HepG2 (cell line): ENCODE data around the gene MTA3. TPM values are rescaled to one million over a fixed set of nuclear protein-coding genes. Genes with fewer than 3 reads are reported as not detected.

Source experiments
- AGO2 ChIP-seq: fragments of 200-400 bp; formaldehyde crosslinking; optimal IDR thresholded peaks from 2 replicates; pipeline ENCODE3; 2017; ENCODE audit warnings: mild to moderate bottlenecking, low read depth, low read length, moderate library complexity
- CBX1 ChIP-seq: IDR thresholded peaks from one replicate; pipeline ENCODE4 v1.6.1; 2016; ENCODE audit warnings: antibody characterized with exemption, low read depth
- EEA1 ChIP-seq: sonication (generic); formaldehyde crosslinking; IDR thresholded peaks from 2 replicates; pipeline ENCODE4 v1.5.1; 2020; ENCODE audit warnings: mild to moderate bottlenecking, missing genetic modification reagents, borderline replicate concordance
- FOXC1 ChIP-seq: sonication (generic); formaldehyde crosslinking; IDR thresholded peaks from 2 replicates; pipeline ENCODE4 v1.8.0; 2022; ENCODE audit warnings: mild to moderate bottlenecking, missing genetic modification reagents, borderline replicate concordance
- GLI4 ChIP-seq: sonication (generic); formaldehyde crosslinking; IDR thresholded peaks from 2 replicates; pipeline ENCODE4 v1.5.1; 2020; ENCODE audit warnings: missing genetic modification reagents, mild to moderate bottlenecking, moderate library complexity, borderline replicate concordance
- IKZF1 ChIP-seq: fragments of 450-650 bp; IDR thresholded peaks from 2 replicates; pipeline ENCODE4 v1.7.1; 2016
- MYC ChIP-seq: sonication (generic); formaldehyde crosslinking; IDR thresholded peaks from 2 replicates; pipeline ENCODE4 v1.9.0; 2021; ENCODE audit warnings: missing genetic modification reagents, borderline replicate concordance
- NR2F2 ChIP-seq: IDR thresholded peaks from 2 replicates; pipeline ENCODE4 v1.6.1; 2012; ENCODE audit warnings: low read depth, inconsistent platforms, borderline replicate concordance
- ONECUT2 ChIP-seq: sonication (generic); formaldehyde crosslinking; IDR thresholded peaks from 2 replicates; pipeline ENCODE4 v1.4.0; 2020; ENCODE audit warnings: missing genetic modification reagents
- PPARG ChIP-seq: conservative IDR thresholded peaks from 2 replicates; pipeline ENCODE4 v1.6.1; 2016; ENCODE audit warnings: missing biosample characterization, missing genetic modification reagents
- RAD51 ChIP-seq: fragments of 450-650 bp; IDR thresholded peaks from 2 replicates; pipeline ENCODE4 v1.6.1; 2016; ENCODE audit warnings: borderline replicate concordance
- RBFOX2 ChIP-seq: fragments of 200-400 bp; formaldehyde crosslinking; IDR thresholded peaks from 2 replicates; pipeline ENCODE4 v1.6.1; 2017; ENCODE audit warnings: low read depth, mild to moderate bottlenecking, low read length
- RFX3 ChIP-seq: IDR thresholded peaks from 2 replicates; pipeline ENCODE4 v1.6.1; 2016; ENCODE audit warnings: missing biosample characterization, missing genetic modification reagents
- THAP11 ChIP-seq: IDR thresholded peaks from 2 replicates; pipeline ENCODE4 v1.6.1; 2016; ENCODE audit warnings: missing biosample characterization, missing genetic modification reagents
- ZIK1 ChIP-seq: sonication (generic); formaldehyde crosslinking; IDR thresholded peaks from 2 replicates; pipeline ENCODE4 v1.5.0; 2020; ENCODE audit warnings: mild to moderate bottlenecking, low read depth, missing genetic modification reagents, borderline replicate concordance
- ZNF160 ChIP-seq: sonication (generic); formaldehyde crosslinking; IDR thresholded peaks from 2 replicates; pipeline ENCODE4 v1.8.0; 2022; ENCODE audit warnings: mild to moderate bottlenecking, inconsistent platforms, missing genetic modification reagents
- ZNF274 ChIP-seq: sonication (generic); formaldehyde crosslinking; IDR thresholded peaks from 2 replicates; pipeline ENCODE4 v1.5.1; 2020; ENCODE audit warnings: mild to moderate bottlenecking, missing genetic modification reagents
- ZNF3 ChIP-seq: IDR thresholded peaks from 2 replicates; pipeline ENCODE4 v1.7.0; 2017; ENCODE audit warnings: inconsistent platforms
- ZNF441 ChIP-seq: sonication (generic); formaldehyde crosslinking; IDR thresholded peaks from 2 replicates; pipeline ENCODE4 v1.7.0; 2021; ENCODE audit warnings: missing genetic modification reagents, borderline replicate concordance
- ZNF775 ChIP-seq: sonication (generic); formaldehyde crosslinking; IDR thresholded peaks from 2 replicates; pipeline ENCODE4 v1.4.0; 2020; ENCODE audit warnings: missing genetic modification reagents, mild to moderate bottlenecking, moderate library complexity, borderline replicate concordance
- polyA plus RNA-seq, 8 experiments: library from polyadenylated mRNA; depleted of rRNA in 3 of 8; stranded (reverse) in 7 of 8; unstranded in 1 of 8; fragments of >200 nt; fragmentation: Illumina TruSeq in 4 of 8; extraction: Trizol in 4 of 8; gene quantifications; 2 replicates each; pipeline versions ENCODE4 v1.2.1 to v1.2.3, GENCODE V29; 2011 to 2016; ENCODE audit warnings: low read depth in 4 of 8, missing spikeins in 1 of 8, mixed read lengths in 1 of 8; ENCODE audit not compliant: insufficient read depth in 1 of 8
- total RNA-seq, 5 experiments: library from RNA; depleted of rRNA; stranded (reverse); fragments of >200 nt; fragmentation: Illumina TruSeq; extraction: Trizol; gene quantifications; 2 replicates each; pipeline ENCODE4 v1.2.3, GENCODE V29; 2016; ENCODE audit warnings: low read depth in 1 of 5
- TF ChIP-seq, protein P1 (sequence below): sonication (generic); formaldehyde crosslinking; IDR thresholded peaks from 2 replicates; pipeline ENCODE4 v1.4.0; 2020; ENCODE audit warnings: mild to moderate bottlenecking, missing genetic modification reagents
- TF ChIP-seq, protein P2 (sequence below): sonication (generic); formaldehyde crosslinking; IDR thresholded peaks from 2 replicates; pipeline ENCODE4 v1.8.0; 2022; ENCODE audit warnings: mild to moderate bottlenecking, missing genetic modification reagents; ENCODE audit not compliant: insufficient replicate concordance
- TF ChIP-seq, protein P3 (sequence below): sonication (generic); formaldehyde crosslinking; conservative IDR thresholded peaks from 2 replicates; pipeline ENCODE4 v1.4.0; 2020; ENCODE audit warnings: missing genetic modification reagents
- TF ChIP-seq, protein P4 (sequence below): sonication (generic); formaldehyde crosslinking; IDR thresholded peaks from 2 replicates; pipeline ENCODE4 v1.5.0; 2020; ENCODE audit warnings: mild to moderate bottlenecking, missing genetic modification reagents, borderline replicate concordance

The MTA3 gene
- total and polyA plus RNA-seq, 2 of the 13 experiments (the other 11 are each of a cell fraction or from before 2014, with no cell fraction given): 48.8 to 77.8 TPM

DNA sequence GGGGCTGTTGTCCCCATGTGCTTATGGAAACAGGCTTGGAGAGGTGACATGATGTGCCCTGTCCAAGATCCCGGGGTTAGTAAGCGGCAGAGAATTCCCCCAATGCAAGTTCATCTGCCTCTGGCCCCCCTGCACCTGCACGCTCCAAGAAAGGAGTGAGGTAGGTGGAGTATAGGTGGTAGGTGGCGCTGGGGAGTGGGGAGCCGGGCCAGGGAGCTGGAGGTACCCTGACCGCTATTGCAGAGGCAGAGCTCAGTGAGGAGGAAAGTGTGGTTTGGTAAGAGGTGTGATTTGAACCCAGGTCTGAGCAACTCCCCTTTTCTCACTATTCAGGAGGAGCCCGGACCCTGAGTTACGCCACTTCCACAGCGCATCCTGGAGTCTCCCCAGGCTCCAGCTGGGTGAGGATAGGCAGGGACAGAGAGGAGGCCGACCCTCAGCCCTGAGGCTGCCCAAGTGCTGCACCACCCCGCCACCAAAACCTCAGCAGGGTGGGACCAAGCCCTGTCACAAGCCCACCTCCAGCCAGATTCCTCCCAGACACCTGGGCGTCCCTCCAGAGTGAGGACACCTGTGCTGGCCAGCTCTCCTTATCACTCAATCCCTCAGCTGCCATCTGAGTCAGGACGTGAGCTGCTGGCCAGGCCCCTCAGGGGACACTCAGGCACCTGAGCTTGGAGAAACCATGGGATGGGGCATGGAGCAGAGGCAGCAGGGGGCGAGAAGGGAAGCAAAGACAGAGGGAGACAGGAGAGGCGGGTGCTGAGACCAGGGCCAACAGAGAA lies 218.3 kb downstream of the MTA3 start (continued):
- no peak for TF ChIP-seq RBFOX2
- no peak for TF ChIP-seq EEA1 (CRISPR knock-in tag)
- no peak for TF ChIP-seq ZNF3
- TF ChIP-seq, protein P1, sequence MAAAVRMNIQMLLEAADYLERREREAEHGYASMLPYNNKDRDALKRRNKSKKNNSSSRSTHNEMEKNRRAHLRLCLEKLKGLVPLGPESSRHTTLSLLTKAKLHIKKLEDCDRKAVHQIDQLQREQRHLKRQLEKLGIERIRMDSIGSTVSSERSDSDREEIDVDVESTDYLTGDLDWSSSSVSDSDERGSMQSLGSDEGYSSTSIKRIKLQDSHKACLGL (CRISPR knock-in tag): 0 out of 2 replicates have a peak, but pooled peaks have one; percentile 29
- no peak for TF ChIP-seq RFX3 (CRISPR knock-in tag)
- TF ChIP-seq IKZF1: no peak
- 0 out of 2 replicates have a peak, but pooled peaks have one; percentile 14 for TF ChIP-seq ZNF160 (CRISPR knock-in tag)
- TF ChIP-seq MYC: peak; percentile 10; the same call in 1 of the 2 replicates
- TF ChIP-seq, protein P2, sequence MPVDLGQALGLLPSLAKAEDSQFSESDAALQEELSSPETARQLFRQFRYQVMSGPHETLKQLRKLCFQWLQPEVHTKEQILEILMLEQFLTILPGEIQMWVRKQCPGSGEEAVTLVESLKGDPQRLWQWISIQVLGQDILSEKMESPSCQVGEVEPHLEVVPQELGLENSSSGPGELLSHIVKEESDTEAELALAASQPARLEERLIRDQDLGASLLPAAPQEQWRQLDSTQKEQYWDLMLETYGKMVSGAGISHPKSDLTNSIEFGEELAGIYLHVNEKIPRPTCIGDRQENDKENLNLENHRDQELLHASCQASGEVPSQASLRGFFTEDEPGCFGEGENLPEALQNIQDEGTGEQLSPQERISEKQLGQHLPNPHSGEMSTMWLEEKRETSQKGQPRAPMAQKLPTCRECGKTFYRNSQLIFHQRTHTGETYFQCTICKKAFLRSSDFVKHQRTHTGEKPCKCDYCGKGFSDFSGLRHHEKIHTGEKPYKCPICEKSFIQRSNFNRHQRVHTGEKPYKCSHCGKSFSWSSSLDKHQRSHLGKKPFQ: no peak
- no peak for TF ChIP-seq NR2F2
- TF ChIP-seq, protein P3, sequence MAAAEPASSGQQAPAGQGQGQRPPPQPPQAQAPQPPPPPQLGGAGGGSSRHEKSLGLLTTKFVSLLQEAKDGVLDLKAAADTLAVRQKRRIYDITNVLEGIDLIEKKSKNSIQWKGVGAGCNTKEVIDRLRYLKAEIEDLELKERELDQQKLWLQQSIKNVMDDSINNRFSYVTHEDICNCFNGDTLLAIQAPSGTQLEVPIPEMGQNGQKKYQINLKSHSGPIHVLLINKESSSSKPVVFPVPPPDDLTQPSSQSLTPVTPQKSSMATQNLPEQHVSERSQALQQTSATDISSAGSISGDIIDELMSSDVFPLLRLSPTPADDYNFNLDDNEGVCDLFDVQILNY (CRISPR knock-in tag): no peak
- no peak for TF ChIP-seq GLI4
- peak; percentile 70 for TF ChIP-seq AGO2
- TF ChIP-seq ZNF441 (CRISPR knock-in tag): no peak
- no peak for TF ChIP-seq ONECUT2 (CRISPR knock-in tag)
- TF ChIP-seq FOXC1 (CRISPR knock-in tag): no peak; the same call in 1 of the 2 replicates
- TF ChIP-seq, protein P4, sequence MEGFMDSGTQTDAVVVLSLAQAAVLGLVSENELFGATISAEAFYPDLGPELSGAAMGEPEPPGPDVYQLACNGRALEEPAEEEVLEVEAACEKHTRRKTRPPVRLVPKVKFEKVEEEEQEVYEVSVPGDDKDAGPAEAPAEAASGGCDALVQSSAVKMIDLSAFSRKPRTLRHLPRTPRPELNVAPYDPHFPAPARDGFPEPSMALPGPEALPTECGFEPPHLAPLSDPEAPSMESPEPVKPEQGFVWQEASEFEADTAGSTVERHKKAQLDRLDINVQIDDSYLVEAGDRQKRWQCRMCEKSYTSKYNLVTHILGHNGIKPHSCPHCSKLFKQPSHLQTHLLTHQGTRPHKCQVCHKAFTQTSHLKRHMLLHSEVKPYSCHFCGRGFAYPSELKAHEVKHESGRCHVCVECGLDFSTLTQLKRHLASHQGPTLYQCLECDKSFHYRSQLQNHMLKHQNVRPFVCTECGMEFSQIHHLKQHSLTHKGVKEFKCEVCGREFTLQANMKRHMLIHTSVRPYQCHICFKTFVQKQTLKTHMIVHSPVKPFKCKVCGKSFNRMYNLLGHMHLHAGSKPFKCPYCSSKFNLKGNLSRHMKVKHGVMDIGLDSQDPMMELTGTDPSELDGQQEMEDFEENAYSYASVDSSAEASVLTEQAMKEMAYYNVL (CRISPR knock-in tag): no peak
- 0 out of 2 replicates have a peak, but pooled peaks have one; percentile 38 for TF ChIP-seq ZIK1 (CRISPR knock-in tag)
- no peak for TF ChIP-seq CBX1
- no peak for TF ChIP-seq THAP11 (CRISPR knock-in tag)
- TF ChIP-seq RAD51: no peak
- TF ChIP-seq ZNF775 (CRISPR knock-in tag): no peak
- no peak for TF ChIP-seq PPARG
- TF ChIP-seq ZNF274 (CRISPR knock-in tag): no peak
